Occipital lobe (tissue), 2 donors: Measurements from ENCODE around the gene LRRC3. TPM values are rescaled to one million over a fixed set of nuclear protein-coding genes. Genes with fewer than 3 reads are reported as not detected.
"Not testable (repeated sequence)": the region's sequence is repeated elsewhere in the genome, so short reads cannot be mapped to it uniquely, and the experiment has no call there.

ENCODE experiments used
- DNase-seq: peaks from one replicate; lab custom pipeline; 2025; lab: John Stamatoyannopoulos, UW
- total RNA-seq: library from RNA; depleted of rRNA; stranded (reverse); fragments of >200 nt; gene quantifications from one replicate; pipeline ENCODE4 v1.2.3, GENCODE V29; 2014

Gene LRRC3
- total RNA-seq, 1 donor from 2014 or later, result 4.8 TPM

DNA sequence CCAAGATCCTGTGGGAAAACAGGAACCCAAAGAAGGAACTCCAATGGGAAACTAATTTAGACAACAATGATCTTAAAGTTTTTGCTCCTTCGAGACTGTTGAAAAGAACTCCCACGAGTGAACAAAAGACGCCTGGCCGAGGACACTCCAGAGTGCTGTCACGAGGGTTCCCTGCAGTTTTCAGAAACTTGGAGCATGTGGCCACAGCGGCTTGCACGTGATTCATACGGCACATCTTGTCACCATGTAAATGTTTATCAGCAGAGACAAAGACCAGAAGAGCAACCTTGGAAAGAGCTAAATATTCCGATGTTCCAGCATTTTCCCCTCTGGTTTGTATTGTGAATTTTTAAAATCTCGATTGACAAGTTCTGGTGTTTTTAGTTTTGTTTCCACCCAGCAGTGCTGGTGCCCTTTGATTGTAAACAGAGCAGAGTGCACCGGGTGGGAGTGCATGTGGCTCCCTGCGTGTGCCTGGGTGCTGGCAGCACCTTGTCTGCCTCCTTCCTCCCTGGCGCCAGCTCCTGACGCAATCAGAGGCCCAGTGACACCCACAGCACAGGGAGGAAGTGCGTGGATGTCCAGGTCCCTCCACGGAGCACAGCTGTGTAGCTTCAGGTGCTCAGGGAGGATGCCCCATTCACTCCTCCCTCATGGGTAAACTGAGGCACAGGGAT lies 23.0 kb downstream of the LRRC3 start:
- DNase-seq, result no peak

DNA sequence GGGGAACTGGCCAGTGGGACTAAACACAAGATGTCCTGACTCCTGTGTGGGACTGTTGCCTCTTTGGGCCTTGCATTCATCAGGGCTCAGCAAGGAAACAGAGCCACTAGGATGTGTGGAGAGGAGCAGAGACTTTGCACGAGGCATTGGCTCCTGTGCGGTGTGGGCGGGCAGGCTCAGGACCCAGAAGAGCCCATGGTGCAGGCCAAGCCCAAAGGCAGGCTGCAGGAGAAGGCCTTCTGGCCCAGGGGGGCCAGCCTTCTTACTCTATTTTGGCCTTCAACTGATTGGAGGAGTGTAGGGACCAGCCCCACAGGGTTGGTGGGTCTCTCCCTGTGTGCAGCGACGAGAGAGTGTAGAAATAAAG lies 23.5 kb downstream of the LRRC3 start:
- DNase-seq, result no peak

DNA sequence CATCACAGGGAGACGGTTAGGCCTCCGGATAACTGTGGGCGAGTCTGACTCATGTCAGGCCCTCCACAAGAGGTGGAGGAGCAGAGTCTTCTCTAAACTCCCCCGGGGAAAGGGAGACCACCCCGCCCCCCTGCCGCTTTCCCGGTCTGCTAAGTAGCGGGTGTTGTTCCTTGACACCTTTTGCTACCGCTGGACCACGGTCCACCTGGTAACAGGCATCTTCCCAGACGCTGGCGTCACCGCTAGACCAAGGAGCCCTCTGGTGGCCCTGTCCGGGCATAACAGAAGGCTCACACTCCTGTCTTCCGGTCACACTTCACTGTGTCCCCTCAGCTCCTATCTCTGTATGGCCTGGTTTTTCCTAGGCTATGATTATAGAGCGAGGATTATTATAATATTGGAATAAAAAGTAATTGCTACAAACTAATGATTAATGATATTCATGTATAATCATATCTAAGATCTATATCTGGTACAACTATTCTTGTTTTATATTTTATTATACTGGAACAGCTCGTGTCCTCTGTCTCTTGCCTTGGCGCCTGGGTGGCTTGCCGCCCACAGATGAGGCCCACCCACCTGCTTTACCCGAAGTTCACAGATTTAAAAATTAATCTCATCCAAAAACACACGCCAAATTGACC lies 24.4 kb downstream of the LRRC3 start:
- not testable (repeated sequence) for DNase-seq

DNA sequence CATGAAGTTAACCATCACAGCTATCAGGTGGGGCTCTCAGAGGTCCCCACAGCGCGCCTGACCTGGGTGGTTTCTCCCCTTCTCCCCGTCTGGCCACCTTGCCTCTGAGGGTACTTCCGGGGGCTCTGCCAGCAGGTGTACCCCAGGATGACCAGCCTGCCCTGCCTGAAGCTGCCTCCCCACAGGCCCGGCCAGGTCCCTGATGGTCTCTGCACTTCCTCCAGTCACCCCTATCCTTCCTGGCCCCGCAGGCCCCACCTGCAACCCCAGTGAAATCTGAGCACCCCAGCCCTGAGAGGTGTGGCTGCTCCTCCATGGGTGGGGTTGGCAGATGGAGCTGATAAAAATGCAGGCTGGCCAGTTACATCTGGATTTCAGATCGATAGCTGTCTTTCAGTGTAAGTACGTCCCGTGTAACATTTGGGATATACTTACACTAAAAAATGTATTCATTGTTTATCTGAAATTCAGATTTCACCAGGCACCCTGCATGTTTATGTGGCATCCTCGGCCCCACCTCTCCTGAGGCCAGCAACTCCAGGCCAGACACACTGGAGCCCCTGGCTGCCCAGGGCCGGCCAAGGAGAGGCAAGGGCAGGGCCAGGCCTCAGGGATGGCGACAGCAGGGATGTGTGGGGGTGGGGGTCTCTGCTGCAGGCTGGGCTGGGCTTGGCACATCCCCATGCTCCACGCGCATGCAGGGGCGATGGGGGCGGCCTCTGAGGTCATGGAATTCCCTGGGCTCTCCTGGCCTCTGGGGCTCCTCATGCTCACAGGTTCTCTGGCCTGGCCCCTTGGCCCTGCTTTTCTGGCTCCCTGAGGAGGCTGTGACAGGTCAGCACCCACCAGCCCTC lies 25.1 kb downstream of the LRRC3 start:
- no peak for DNase-seq

DNA sequence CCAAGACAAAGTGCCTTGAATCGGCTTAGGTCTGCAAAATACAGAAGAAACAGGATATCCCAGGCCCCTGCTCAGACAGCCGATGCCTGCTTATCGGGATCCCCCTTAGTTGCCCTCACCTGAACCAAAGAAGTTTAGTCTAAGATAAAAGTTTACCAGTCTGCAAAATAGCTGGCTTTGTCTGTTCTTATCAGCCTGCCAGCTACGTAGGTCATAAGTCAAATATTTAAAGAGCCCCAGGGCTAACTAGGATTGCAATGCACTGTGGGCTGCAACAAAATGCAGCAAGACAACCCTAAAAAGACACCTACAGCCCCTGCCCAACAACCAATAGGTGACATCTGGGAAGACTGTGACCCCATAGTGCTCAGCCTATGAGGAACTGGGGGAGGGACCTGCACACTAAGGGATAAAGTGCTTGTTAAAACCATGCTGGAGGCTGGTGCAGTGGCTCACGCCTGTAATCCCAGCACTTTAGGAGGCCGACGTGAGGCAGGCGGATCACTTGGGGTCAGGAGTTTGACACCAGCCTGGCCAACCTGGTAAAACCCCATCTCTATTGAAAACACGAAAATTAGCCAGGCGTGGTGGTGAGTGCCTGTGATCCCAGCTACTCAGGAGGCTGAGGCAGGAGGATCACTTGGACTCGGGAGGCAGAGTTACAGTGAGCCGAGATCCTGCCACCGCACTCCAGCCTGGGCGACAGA lies 27.4 kb downstream of the LRRC3 start:
- no peak for DNase-seq

DNA sequence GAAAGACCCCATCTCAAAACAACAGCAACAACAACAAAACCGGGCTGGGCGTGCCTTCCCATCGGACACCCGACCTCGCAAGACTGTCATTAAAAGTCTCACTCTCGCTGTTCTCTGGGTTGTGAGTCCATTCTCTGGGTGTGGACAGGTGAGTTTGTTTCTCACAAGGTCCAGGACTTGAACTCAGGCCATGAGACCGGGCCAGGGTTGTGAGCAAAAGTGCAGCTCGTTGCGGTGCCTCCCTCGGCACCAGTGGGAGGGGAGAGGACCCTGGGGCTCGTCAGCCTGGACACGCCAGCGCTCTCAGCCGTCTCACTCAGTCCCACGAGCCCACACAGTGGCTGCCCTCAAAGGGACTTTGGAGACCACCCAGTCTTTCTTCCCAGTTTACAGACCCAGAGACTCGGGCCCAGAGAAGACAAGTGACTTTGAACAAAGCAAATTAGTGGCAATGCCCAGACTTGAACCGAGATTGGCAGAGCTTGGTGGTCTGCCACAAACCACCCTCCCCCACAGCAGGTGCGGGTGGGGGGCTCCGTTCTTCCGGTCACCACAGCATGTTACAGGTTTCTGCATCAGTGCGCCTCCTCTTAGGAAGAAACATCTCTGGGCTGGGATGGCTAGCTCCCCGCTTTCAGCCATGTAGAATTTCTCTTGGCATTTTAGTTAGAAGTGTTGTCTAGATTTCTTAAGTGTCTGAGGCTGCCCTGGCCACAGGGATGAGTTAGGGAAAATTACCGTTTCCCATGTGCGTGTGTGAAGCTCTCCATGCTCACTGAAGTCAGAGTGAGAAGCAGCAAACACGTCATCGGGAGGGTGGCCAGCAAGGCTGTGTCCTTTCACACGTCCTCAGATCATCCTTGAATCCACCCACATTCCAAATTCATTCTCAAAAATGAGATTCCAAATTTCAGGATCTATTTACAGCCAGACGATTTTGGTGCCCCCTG lies 28.3 kb downstream of the LRRC3 start:
- DNase-seq, result no peak

DNA sequence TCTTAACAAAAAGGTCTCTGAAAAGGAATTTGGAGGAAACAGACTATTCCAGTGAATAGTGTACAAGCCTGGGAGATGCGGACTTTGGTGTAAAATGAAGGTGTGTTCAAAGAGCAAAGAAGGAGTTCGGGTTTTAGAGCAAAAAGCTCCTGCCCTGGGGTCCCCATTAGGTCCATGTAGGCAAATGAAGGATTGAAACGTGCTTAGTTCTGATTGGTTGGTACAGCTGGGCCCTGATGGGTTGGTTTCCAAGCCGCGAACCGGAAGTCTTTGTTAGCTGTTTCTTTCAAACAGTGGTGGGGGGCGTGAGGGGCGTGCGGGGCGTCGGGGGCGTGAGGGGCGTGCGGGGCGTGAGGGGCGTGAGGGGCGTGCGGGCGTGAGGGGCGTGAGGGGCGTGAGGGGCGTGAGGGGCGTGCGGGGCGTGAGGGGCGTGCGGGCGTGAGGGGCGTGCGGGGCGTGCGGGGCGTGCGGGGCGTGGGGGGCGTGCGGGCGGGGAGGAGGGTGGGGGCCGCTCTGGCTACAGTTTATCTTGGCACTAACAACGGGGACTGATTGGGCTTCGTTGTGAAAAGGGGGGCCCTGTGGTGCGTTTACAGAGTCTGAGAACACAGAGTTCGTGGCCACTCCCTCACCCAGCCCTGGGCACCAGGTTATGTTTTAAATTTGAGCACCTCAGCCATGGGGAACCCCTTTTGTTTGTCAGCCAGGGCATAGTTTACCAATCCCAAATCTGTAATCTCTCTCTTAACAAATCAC lies 29.4 kb downstream of the LRRC3 start:
- DNase-seq, result no peak

DNA sequence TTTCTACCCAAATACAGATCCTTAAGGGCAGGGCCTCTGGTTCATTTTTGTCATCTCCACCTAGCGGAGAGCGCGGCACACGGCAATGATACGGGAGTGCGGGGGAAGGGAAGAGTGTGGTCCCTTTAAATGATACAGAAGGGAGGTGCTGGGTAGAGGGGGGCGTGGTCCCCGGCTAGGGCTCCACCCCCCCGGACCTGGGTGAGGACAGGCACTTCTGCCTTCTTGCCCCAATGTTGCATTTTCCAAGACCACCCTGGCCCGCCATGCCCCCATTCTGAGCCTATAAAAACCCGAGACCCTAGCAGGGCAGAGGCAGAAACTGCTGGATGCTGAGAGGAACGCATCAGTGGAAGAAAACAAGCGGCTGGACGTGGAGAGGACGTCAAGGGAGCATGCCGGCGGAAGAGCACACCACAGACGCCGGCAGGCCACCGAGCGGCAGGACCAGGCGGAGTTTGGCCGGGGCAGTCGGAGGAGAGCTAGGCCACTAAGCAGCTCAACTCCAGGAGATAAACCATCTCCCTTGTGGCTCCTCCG lies 30.0 kb downstream of the LRRC3 start:
- DNase-seq, result no peak

DNA sequence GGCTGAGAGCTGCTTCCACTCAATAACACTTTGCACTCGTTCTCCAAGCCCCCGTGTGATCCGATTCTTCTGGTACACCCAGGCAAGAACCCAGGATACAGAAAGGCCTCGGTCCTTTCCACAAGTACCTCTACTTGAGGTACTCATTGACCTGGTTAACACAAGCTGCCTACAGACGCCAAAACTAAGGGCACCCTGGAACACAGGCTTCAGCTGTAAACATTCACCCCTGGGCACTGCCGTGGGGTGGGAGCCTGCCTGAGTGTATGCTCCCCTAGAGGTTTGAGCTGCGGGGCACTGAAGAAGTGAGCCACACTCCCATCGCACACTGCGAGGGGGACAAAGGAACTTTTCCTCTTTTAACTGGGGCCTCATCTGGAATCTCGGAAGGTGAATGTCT lies 30.5 kb downstream of the LRRC3 start:
- DNase-seq, result no peak

DNA sequence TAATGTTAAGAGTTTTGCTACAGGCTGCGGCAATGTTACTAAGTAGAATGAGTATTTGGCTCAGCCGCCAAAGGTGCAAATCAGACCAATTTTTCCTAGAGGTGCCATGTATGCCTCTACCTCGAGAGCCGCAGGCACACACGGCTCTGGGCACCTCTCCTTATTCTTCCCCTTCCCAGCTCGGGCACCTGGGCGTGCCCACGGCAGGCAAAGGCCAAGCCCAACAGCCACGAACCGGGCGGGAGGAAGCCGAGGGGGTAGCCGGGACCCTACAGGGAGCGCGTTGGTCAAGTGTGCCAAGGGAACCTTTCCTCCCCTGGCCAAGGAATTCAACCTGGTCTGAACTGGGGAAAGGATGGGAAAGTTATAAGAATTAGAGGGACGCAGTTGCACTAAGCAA lies 31.0 kb downstream of the LRRC3 start:
- DNase-seq, result no peak

DNA sequence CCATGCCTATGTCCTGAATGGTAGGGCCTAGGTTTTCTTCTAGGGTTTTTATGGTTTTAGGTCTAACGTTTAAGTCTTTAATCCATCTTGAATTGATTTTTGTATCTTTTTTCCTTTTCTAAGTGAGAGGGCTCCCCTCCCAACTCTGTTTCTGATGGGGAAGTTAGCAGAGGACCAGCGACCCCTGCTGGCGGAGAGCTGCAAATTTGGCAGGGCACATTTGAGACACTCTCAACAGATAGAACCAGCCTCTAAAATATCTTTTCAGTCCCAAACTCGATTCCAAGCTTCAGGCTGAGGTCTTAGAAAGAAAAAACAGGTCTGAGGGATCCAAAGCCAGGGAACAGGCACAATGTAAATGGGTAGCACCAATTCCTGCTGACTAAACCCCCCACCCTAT lies 32.5 kb downstream of the LRRC3 start:
- DNase-seq, result no peak

DNA sequence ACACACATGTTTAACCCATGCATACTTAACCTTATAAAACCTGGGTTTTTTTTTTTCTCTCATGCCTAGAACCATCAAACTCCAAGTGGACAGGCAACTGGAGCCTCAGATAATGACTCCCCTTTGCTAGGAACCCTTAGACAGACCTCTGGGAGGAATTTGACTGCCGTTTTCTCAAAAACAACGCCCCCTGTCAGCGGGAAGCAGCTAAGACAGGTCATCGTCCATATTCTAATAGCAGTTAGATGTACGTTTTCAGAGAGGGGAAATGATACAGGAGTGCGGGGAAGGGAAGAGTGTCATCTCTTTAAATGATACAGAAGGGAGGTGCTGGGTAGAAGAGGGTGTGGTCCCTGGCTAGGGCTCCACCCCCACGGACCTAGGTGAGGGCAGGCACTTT lies 34.7 kb downstream of the LRRC3 start:
- no peak for DNase-seq

DNA sequence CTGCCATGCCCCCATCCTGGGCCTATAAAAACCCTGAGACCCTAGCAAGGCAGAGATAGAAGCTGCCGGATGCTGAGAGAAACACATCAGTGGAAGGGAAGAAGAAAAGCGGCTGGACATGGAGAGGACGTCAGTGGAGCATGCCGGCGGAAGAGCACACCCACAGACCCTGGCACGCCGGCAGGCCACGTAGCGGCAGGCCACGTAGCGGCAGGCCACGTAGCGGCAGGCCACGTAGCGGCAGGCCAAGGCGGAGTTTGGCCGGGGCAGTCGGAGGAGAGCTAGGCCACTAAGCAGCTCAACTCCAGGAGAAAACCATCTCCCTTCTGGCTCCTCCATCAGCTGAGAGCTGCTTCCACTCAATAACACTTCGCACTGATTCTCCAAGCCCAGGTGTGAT lies 35.1 kb downstream of the LRRC3 start:
- DNase-seq, result no peak

DNA sequence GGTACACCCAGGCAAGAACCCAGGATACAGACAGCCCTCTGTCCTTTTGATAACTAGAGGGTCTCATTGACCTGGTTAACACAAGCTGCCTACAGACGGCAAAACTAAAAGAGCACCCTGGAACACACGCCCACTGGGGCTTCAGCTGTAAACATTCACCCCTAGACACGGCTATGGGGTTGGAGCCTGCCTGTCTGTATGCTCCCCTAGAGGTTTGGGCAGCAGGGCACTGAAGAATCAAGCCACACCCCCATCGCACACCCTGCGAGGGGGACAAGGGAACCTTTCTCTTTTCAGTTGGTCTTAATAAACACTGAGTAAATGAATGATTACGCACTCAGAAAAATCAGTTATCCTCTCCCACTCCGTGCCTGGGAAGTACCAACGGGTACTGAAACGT lies 35.5 kb downstream of the LRRC3 start:
- DNase-seq, result no peak

DNA sequence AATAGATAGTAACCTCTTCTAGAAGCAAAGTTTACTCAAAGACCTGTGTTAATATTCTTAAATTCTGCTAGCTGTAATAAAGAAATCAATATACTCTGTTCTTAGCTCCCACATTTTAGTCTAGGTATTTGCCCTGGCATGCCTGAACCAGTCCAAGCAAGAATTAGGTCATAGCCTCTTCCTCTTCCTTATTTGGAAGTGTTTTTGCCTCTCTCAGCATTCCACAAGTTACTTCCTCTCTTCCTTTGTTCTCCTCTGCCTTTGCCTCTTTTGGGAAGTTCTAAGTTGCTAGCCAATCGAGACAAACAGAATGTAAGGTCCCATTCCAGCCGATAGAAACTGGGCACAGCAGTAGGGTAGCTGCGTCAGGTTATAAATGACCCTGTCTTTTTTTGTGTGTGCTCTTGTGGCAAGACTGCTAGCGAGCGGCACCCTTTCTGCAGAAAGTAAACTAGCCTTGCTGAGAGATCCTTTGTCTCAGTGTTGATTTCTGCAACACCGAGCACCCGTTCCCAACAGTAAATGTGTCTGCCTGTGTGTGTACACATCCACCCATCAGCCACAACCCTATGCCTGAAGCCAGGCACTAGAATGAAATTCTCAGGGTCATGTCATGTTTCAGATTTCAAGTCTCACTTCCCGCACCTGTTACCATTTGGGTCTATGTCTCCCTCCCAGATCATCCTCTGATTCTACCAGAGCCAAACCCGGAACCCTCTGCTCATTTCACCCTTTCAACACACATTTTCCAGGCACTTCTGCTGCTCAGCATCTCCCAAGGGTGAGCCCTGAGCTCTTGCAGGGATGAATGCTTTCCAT lies 37.5 kb downstream of the LRRC3 start:
- no peak for DNase-seq

DNA sequence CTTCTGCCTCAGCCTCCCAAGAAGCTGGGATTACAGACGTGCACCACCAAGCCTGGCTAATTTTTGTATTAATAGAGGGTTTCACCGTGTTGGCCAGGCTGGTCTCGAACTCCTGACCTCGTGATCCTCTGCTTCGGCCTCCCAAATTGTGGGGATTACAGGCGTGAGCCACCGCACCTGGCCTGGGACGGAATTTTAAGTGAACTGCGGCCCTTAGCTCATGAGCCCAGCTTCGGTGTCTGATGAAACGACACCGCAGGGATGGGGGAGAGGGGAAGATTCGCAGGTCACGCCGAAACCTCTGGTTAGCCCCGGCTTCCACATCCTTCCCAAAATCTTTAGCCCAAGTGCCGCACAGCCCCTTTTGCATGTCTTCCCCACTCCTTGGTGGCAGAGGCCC lies 39.1 kb downstream of the LRRC3 start:
- no peak for DNase-seq

DNA sequence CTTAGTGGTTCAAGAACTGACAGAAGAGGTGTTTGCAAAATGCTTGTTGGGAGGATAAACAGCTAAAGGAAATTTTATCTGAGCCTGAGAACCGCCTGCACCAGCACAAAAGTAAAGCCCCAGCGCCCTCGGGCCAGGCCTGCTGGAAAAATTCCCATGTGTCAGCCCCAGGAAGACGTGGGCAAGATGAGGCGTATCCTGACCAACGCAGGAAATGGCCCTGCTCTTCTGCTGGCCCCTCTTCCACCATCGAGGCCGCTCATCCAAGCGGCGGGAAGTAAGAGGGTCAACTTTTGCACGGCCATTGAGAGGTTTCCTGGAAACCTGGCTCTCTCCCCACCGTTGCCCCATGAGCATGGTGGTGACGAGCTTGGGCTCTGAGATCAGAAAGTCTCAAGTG lies 39.6 kb downstream of the LRRC3 start:
- no peak for DNase-seq

DNA sequence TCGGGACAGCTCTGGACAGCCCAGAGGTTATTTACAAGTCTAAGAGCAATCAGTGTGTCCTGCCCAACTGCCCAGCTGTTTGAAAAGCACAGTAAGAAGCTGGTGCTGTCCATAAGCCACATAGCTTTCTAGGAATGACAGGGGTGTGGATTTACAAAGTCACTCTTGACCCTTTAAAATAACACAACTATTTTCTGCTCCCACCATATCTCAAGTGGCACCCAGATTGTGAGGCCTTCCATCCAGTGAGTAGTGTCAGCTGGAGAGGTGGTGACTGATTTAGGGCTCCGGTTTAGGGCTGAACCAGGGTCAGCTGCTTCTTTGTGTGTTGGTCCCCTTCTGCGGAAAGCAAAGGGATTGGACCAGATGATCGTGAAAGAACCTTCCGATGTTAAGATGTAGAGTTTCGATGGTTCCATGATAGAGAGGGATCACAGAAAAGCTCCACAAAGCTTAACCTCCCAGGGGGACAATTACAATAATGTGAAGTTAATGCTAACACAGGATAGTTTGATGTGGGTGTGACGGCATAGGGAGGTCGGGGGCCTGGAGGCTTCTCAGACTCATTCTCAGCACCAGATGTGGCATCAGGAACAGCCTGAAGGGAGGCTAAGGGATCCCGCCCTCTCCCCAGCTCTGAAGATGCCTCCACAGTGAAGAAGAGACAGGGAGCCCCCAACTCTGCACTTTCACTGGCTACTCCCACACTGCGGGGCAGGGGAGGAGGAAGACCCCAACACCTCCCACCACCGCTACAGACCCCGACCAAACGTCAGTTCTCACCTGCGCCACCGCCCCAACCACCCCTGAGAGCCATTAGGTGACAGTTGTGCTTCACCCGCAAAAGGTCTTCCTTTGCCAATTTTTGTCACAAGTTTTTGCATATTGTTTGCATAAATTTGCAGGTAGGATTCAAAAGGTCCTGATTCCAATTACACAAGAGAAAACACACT lies 40.6 kb downstream of the LRRC3 start:
- no peak for DNase-seq
